Hematopoietic multipotent progenitor cell treated with erythropoietin and hydrocortisone succinate and interleukin-3 and kit ligand, for 15 days (in vitro differentiated cells): ENCODE results near the gene UBAC2.
"Not testable (repeated sequence)": the region's sequence is repeated elsewhere in the genome, so short reads cannot be mapped to it uniquely, and the experiment has no call there.

Experiments
- DNase-seq: peaks from one replicate; pipeline ENCODE4 v3.0.0-alpha.2; 2015; ENCODE audit warnings: low spot score

Gene UBAC2

GRCh38 chr13:99214731-99215130, 14.1 kb downstream of the UBAC2 start:
- no peak for DNase-seq

- no peak for DNase-seq
These were observed 14.7 kb downstream of the UBAC2 start for GRCh38 chr13:99215184-99215830.

- no peak for DNase-seq
These were observed 16.9 kb downstream of the UBAC2 start for GRCh38 chr13:99217461-99218110.

- no peak for DNase-seq
These were observed 17.5 kb downstream of the UBAC2 start for GRCh38 chr13:99218126-99218525.

- DNase-seq: no peak
These were observed 17.9 kb downstream of the UBAC2 start for GRCh38 chr13:99218545-99218944.

- no peak for DNase-seq
These were observed 18.3 kb downstream of the UBAC2 start for GRCh38 chr13:99218969-99219368.

GRCh38 chr13:99220199-99220935, 19.7 kb downstream of the UBAC2 start:
- DNase-seq: no peak

- DNase-seq: no peak
These were observed 21.0 kb downstream of the UBAC2 start for GRCh38 chr13:99221567-99222239.

GRCh38 chr13:99223587-99223986, 22.9 kb downstream of the UBAC2 start:
- no peak for DNase-seq

- no peak for DNase-seq
These were observed 23.4 kb downstream of the UBAC2 start for GRCh38 chr13:99224021-99224420.

GRCh38 chr13:99225078-99225477, 24.4 kb downstream of the UBAC2 start:
- no peak for DNase-seq

GRCh38 chr13:99226513-99226912, 25.9 kb downstream of the UBAC2 start:
- no peak for DNase-seq

GRCh38 chr13:99227331-99227900, 26.8 kb downstream of the UBAC2 start:
- no peak for DNase-seq

- DNase-seq: no peak
These were observed 27.4 kb downstream of the UBAC2 start for GRCh38 chr13:99227909-99228688.

GRCh38 chr13:99228737-99229691, 28.4 kb downstream of the UBAC2 start:
- no peak for DNase-seq

- not testable (repeated sequence) for DNase-seq
These were observed 29.9 kb downstream of the UBAC2 start for GRCh38 chr13:99230588-99230987.

- DNase-seq: no peak
These were observed 30.3 kb downstream of the UBAC2 start for GRCh38 chr13:99230991-99231390.

- DNase-seq: no peak
These were observed 31.1 kb downstream of the UBAC2 start for GRCh38 chr13:99231721-99232120.

- no peak for DNase-seq
These were observed 37.5 kb downstream of the UBAC2 start for GRCh38 chr13:99237981-99238662.

GRCh38 chr13:99246100-99246499, 45.4 kb downstream of the UBAC2 start:
- no peak for DNase-seq
